IMR-90 (cell line): ENCODE measurements around the gene LMOD1. TPM values are rescaled to one million over a fixed set of nuclear protein-coding genes. Genes with fewer than 3 reads are reported as not detected.

Experiments used
- ATAC-seq: fragments of 200-7000 bp; cut with Tn5 transposase; 2 replicates; pipeline ENCODE4 v1.9.1; 2020; ENCODE audit warnings: low read depth, mild to moderate bottlenecking, moderate library complexity
- BruUV-seq: library from RNA; stranded (reverse); fragments of 400-500 nt; replicated peaks from 2 replicates; lab custom pipeline; 2021; lab: Mats Ljungman, UMichigan
- CTCF ChIA-PET: fragments of 300-600 bp; formaldehyde crosslinking; extraction: SDS; loops from one replicate; lab custom pipeline; 2021; ENCODE audit warnings: antibody characterized with exemption; lab: Yijun Ruan, JAX
- POLR2A ChIA-PET: fragments of 300-600 bp; sonication (Branson Sonifier 250); formaldehyde crosslinking; loops from one replicate; lab custom pipeline; 2022; ENCODE audit warnings: antibody characterized with exemption; ENCODE audit not compliant: unreplicated experiment; lab: Charles Lee
- DNase-seq: peaks from one replicate; pipeline ENCODE4 v3.0.0; 2013
- H2AFZ ChIP-seq: replicated peaks from 2 replicates; pipeline ENCODE3; 2013; ENCODE audit warnings: low read length, mild to moderate bottlenecking; ENCODE audit not compliant: poor library complexity
- H2AK5ac ChIP-seq: 2 replicates; pipeline ENCODE4 v1.6.1; 2013; ENCODE audit warnings: low read depth, low read length, inconsistent platforms
- H2AK9ac ChIP-seq: replicated peaks from 2 replicates; pipeline ENCODE3; 2013; ENCODE audit warnings: mild to moderate bottlenecking, low read depth, low read length, moderate library complexity; ENCODE audit not compliant: poor library complexity
- H2BK120ac ChIP-seq: 2 replicates; pipeline ENCODE4 v1.6.1; 2013; ENCODE audit warnings: low read depth, low read length, inconsistent platforms
- H2BK15ac ChIP-seq: 3 replicates; pipeline ENCODE4 v1.6.1; 2013; ENCODE audit warnings: low read depth, low read length, inconsistent platforms
- H2BK20ac ChIP-seq: 2 replicates; pipeline ENCODE4 v1.6.1; 2013; ENCODE audit warnings: low read depth, mild to moderate bottlenecking, inconsistent platforms, low read length, moderate library complexity
- H2BK5ac ChIP-seq: 2 replicates; pipeline ENCODE4 v1.6.1; 2013; ENCODE audit warnings: mild to moderate bottlenecking, low read depth, low read length, inconsistent platforms; ENCODE audit not compliant: poor library complexity, severe bottlenecking
- H3K14ac ChIP-seq: replicated peaks from 2 replicates; pipeline ENCODE4 v1.6.1; 2013; ENCODE audit warnings: low read depth, low read length, inconsistent platforms
- H3K18ac ChIP-seq: 2 replicates; pipeline ENCODE4 v1.6.1; 2013; ENCODE audit warnings: low read depth, low read length, control low read depth
- H3K23ac ChIP-seq: 2 replicates; pipeline ENCODE4 v1.6.1; 2013; ENCODE audit warnings: low read depth, low read length, inconsistent platforms
- H3K27ac ChIP-seq: 2 replicates; pipeline ENCODE4 v1.5.1; 2013; ENCODE audit warnings: mild to moderate bottlenecking, control low read depth, low read length; ENCODE audit not compliant: insufficient read depth
- H3K27me3 ChIP-seq: 2 replicates; pipeline ENCODE4 v1.6.1; 2013; ENCODE audit warnings: low read length; ENCODE audit not compliant: control insufficient read depth, insufficient read depth
- H3K36me3 ChIP-seq: 2 replicates; pipeline ENCODE4 v1.6.1; 2013; ENCODE audit warnings: low read length, mixed read lengths; ENCODE audit not compliant: control insufficient read depth, insufficient read depth
- H3K4ac ChIP-seq: 2 replicates; pipeline ENCODE4 v1.6.1; 2013; ENCODE audit warnings: low read depth, low read length, inconsistent platforms
- H3K4me1 ChIP-seq: 2 replicates; pipeline ENCODE4 v1.6.1; 2013; ENCODE audit warnings: low read length, mixed read lengths; ENCODE audit not compliant: control insufficient read depth, insufficient read depth
- H3K4me2 ChIP-seq: 2 replicates; pipeline ENCODE4 v1.6.1; 2013; ENCODE audit warnings: low read depth, mild to moderate bottlenecking, control low read depth, low read length, moderate library complexity
- H3K4me3 ChIP-seq: 2 replicates; pipeline ENCODE4 v1.5.1; 2013; ENCODE audit warnings: low read depth, mild to moderate bottlenecking, control low read depth, low read length, moderate library complexity; ENCODE audit not compliant: insufficient read depth
- H3K56ac ChIP-seq: 2 replicates; pipeline ENCODE4 v1.6.1; 2013; ENCODE audit warnings: low read length, inconsistent platforms; ENCODE audit not compliant: insufficient read depth; ENCODE audit errors: extremely low read depth
- H3K79me1 ChIP-seq, 2 experiments: 2 replicates each; pipeline ENCODE4 v1.6.1; 2013; ENCODE audit warnings: low read length in 2 of 2, inconsistent platforms in 1 of 2, low read depth in 1 of 2
- H3K9ac ChIP-seq: 2 replicates; pipeline ENCODE4 v1.6.1; 2013; ENCODE audit warnings: low read depth, low read length, control low read depth
- H3K9me1 ChIP-seq: 2 replicates; pipeline ENCODE4 v1.6.1; 2013; ENCODE audit warnings: low read length, inconsistent platforms; ENCODE audit not compliant: insufficient read depth
- H3K9me3 ChIP-seq: 2 replicates; pipeline ENCODE4 v1.6.1; 2013; ENCODE audit warnings: low read length; ENCODE audit not compliant: control insufficient read depth, insufficient read depth
- H4K20me1 ChIP-seq: 2 replicates; pipeline ENCODE4 v1.6.1; 2013; ENCODE audit warnings: low read length, inconsistent platforms; ENCODE audit not compliant: insufficient read depth
- H4K5ac ChIP-seq: 2 replicates; pipeline ENCODE4 v1.6.1; 2013; ENCODE audit warnings: mild to moderate bottlenecking, low read depth, low read length, control low read depth
- H4K8ac ChIP-seq, 2 experiments: 2 replicates each; pipeline ENCODE4 v1.6.1; 2013; ENCODE audit warnings: low read depth in 2 of 2, low read length in 2 of 2, control low read depth in 1 of 2, inconsistent platforms in 1 of 2
- H4K91ac ChIP-seq: 2 replicates; pipeline ENCODE4 v1.6.1; 2013; ENCODE audit warnings: low read depth, low read length, inconsistent platforms; ENCODE audit not compliant: insufficient read depth
- MAZ ChIP-seq: IDR thresholded peaks from 2 replicates; pipeline ENCODE4 v1.6.1; 2012; ENCODE audit warnings: low read depth, mild to moderate bottlenecking, low read length, improper control_type of control experiment, moderate library complexity, borderline replicate concordance
- RFX5 ChIP-seq: IDR thresholded peaks from 2 replicates; pipeline ENCODE4 v1.8.0; 2012; ENCODE audit warnings: low read depth, mild to moderate bottlenecking, low read length, moderate library complexity
- WGBS, 2 experiments: methylation state at CpG; one replicate each; pipeline versions ENCODE4 v1.1.5 to v1.1.7; 2013; ENCODE audit warnings: missing lambda C conversion rate in 2 of 2; ENCODE audit not compliant: insufficient read length in 1 of 2; ENCODE audit errors: extremely low coverage in 2 of 2; 5-methylcytosine and 5-hydroxymethylcytosine counted together
- dilution Hi-C: fragments of 300-500 bp; cut with HindIII; formaldehyde crosslinking; loops from one replicate; pipeline ENCODE4 v1.14.3; 2018; ENCODE audit warnings: low sequenced_read_pairs; ENCODE audit not compliant: unreplicated experiment
- in situ Hi-C: fragments of 300-500 bp; cut with MboI; formaldehyde crosslinking; loops from 3 replicates; pipeline ENCODE4 v1.14.3; 2019; ENCODE audit warnings: low sequenced_read_pairs, inconsistent platforms, mixed read lengths
- intact Hi-C: fragments of 100-400 bp; cut with micrococcal nuclease; formaldehyde crosslinking; loops from 2 replicates; pipeline ENCODE4 v1.10.0; 2022
- polyA plus RNA-seq, 3 experiments: library from polyadenylated mRNA; depleted of rRNA; stranded (reverse); fragments of >200 nt; gene quantifications; 2 replicates each; pipeline ENCODE4 v1.2.3, GENCODE V29; 2012; ENCODE audit warnings: low replicate concordance in 1 of 3
- total RNA-seq: library from RNA; depleted of rRNA; stranded (reverse); fragments of >200 nt; gene quantifications from 2 replicates; pipeline ENCODE4 v1.2.3, GENCODE V29; 2012

LMOD1 gene
- total and polyA plus RNA-seq, 2 of the 4 experiments (the other 2 are of a cell fraction): 51.7 to 53.2 TPM

- H2BK120ac ChIP-seq: peak overlapping the region; percentile 97
- peak overlapping the region; percentile 92 for H3K18ac ChIP-seq
- H2AK5ac ChIP-seq: peak overlapping the region; percentile 96
- H3K23ac ChIP-seq: peak overlapping the region; percentile 96
- H2BK15ac ChIP-seq: peak overlapping the region; percentile 97
- H3K27ac ChIP-seq: peak overlapping the region; percentile 93
- no peaks in the 10 kb centered on the region for H4K20me1 ChIP-seq
- peak overlapping the region; percentile 94 for H2AK9ac ChIP-seq
- H3K27me3 ChIP-seq: no peaks in the 10 kb centered on the region
- ATAC-seq: peak; percentile 56
- TF ChIP-seq MAZ (peak; percentile 23; the same call in 1 of the 2 replicates), RFX5 (no peak)
- peak overlapping the region; percentile 97 for H2BK20ac ChIP-seq
- H3K4me2 ChIP-seq: peak overlapping the region; percentile 0; the same call in 1 of the 2 replicates
- no peak overlapping the region for H3K4me3 ChIP-seq
- H3K56ac ChIP-seq: peak overlapping the region; percentile 90
- H3K79me1 ChIP-seq: peaks cover 22 to 68% of the 10 kb centered on the region in 2 experiments
- ChIA-PET POLR2A (interaction anchor here (3.6 kb wide), 1 partner anchor 42 kb away, joined by 24 read pairs; the partner anchor contains the start of gene LMOD1), CTCF (interaction anchor here (1.1 kb wide), 1 partner anchor 97 kb away, joined by 3 read pairs; no protein-coding TSS in a partner anchor)
- peaks cover 25% of the 10 kb centered on the region for H3K36me3 ChIP-seq
- DNase-seq: peak; percentile 64
- peak overlapping the region; percentile 91 to 100 for H4K8ac ChIP-seq
- H3K14ac ChIP-seq: peak overlapping the region; percentile 96
- dilution Hi-C loops (no loop called here), intact Hi-C loops (no loop called here), in situ Hi-C loops (no loop called here)
- 87% methylated on average over 3 of the region's 5 CpGs; no CpG with 5 or more reads in 1 of the 2 experiments for WGBS, 2 experiments
- no TSS peak for BruUV-seq
- peak overlapping the region; percentile 100 for H3K4ac ChIP-seq
- no peak overlapping the region for H2AFZ ChIP-seq
- no peaks in the 10 kb centered on the region for H3K9me3 ChIP-seq
- peaks cover 45% of the 10 kb centered on the region for H3K9me1 ChIP-seq
- H2BK5ac ChIP-seq: peak overlapping the region; percentile 100
- H3K4me1 ChIP-seq: peaks cover 31% of the 10 kb centered on the region
- peak overlapping the region; percentile 99 for H4K91ac ChIP-seq
- H3K9ac ChIP-seq: peak overlapping the region; percentile 40
- H4K5ac ChIP-seq: peak overlapping the region; percentile 94
Observed at GRCh38 chr1:201903135-201903534, 43.2 kb downstream of the LMOD1 start.
